H1 (cell line): ENCODE results near the gene MARK3. TPM values are rescaled to one million over a fixed set of nuclear protein-coding genes. Genes with fewer than 3 reads are reported as not detected.

Source experiments
- CTCF ChIA-PET: fragments of 300-600 bp; sonication (Branson Sonifier 250); formaldehyde crosslinking; loops from one replicate; lab custom pipeline; 2021; ENCODE audit not compliant: partially characterized antibody; lab: Charles Lee
- POLR2A ChIA-PET: fragments of 300-600 bp; sonication (Branson Sonifier 250); formaldehyde crosslinking; loops from one replicate; lab custom pipeline; 2021; ENCODE audit warnings: inconsistent platforms; ENCODE audit not compliant: partially characterized antibody; lab: Charles Lee
- DNase-seq, 2 experiments: peaks; one replicate each; pipeline versions ENCODE4 v3.0.0 to v3.0.0-alpha.2; 2010 to 2022; ENCODE audit warnings: low spot score in 2 of 2, low read depth in 1 of 2, mixed read lengths in 1 of 2
- FAIRE-seq: peaks from 2 replicates; lab custom pipeline; 2011; peaks lifted over from hg19 to GRCh38; lab: Jason Lieb, UNC
- H2AFZ ChIP-seq: 2 replicates; pipeline ENCODE4 v1.8.1; 2012; ENCODE audit warnings: low read length, inconsistent platforms
- H2AK5ac ChIP-seq: 2 replicates; pipeline ENCODE4 v1.6.1; 2013; ENCODE audit warnings: low read depth, low read length
- H2BK120ac ChIP-seq: replicated peaks from 2 replicates; pipeline ENCODE3; 2013; ENCODE audit warnings: low read depth, low read length, inconsistent platforms
- H2BK12ac ChIP-seq: 2 replicates; pipeline ENCODE4 v1.6.1; 2013; ENCODE audit warnings: low read depth, low read length
- H2BK15ac ChIP-seq: 2 replicates; pipeline ENCODE4 v1.6.1; 2013; ENCODE audit warnings: low read length
- H2BK20ac ChIP-seq: 2 replicates; pipeline ENCODE4 v1.6.1; 2013; ENCODE audit warnings: low read length
- H2BK5ac ChIP-seq: 2 replicates; pipeline ENCODE4 v1.6.1; 2013; ENCODE audit warnings: low read depth, low read length
- H3K14ac ChIP-seq: 2 replicates; pipeline ENCODE4 v1.6.1; 2013; ENCODE audit warnings: inconsistent platforms; ENCODE audit not compliant: insufficient read length
- H3K18ac ChIP-seq: 2 replicates; pipeline ENCODE4 v1.6.1; 2013; ENCODE audit warnings: low read length; ENCODE audit errors: extremely low read depth
- H3K23ac ChIP-seq: 2 replicates; pipeline ENCODE4 v1.6.1; 2013; ENCODE audit warnings: inconsistent platforms; ENCODE audit not compliant: insufficient read length
- H3K23me2 ChIP-seq: 2 replicates; pipeline ENCODE4 v1.6.1; 2013; ENCODE audit warnings: low read depth, low read length
- H3K27ac ChIP-seq: 2 replicates; pipeline ENCODE4 v1.6.1; 2011; ENCODE audit warnings: low read depth, low read length, inconsistent platforms
- H3K27me3 ChIP-seq, 4 experiments: replicated peaks in 1 of 4; 1 replicate in 1 of 4; 2 replicates in 3 of 4; pipeline versions ENCODE4 v1.6.1 to v1.8.1; 2011 to 2013; ENCODE audit warnings: low read length in 3 of 4, mild to moderate bottlenecking in 3 of 4, inconsistent platforms in 2 of 4, mixed read lengths in 2 of 4, moderate library complexity in 1 of 4; ENCODE audit not compliant: control insufficient read depth in 3 of 4, insufficient read depth in 3 of 4; ENCODE audit errors: extremely low read depth in 1 of 4
- H3K36me3 ChIP-seq, 4 experiments: 2 replicates each; pipeline versions ENCODE4 v1.6.1 to v1.8.1; 2011 to 2013; ENCODE audit warnings: mild to moderate bottlenecking in 4 of 4, low read length in 3 of 4, moderate library complexity in 2 of 4, control low read depth in 1 of 4, inconsistent platforms in 1 of 4; ENCODE audit not compliant: insufficient read depth in 4 of 4, control insufficient read depth in 2 of 4
- H3K4ac ChIP-seq: replicated peaks from 2 replicates; pipeline ENCODE3; 2013; ENCODE audit warnings: low read length, low read depth, mixed read lengths, inconsistent platforms; ENCODE audit not compliant: insufficient read length
- H3K4me1 ChIP-seq, 4 experiments: replicated peaks in 1 of 4; 1 replicate in 1 of 4; 2 replicates in 3 of 4; pipeline versions ENCODE4 v1.6.1 to v1.8.1; 2011 to 2013; ENCODE audit warnings: low read length in 3 of 4, inconsistent platforms in 2 of 4, mixed read lengths in 1 of 4; ENCODE audit not compliant: insufficient read depth in 4 of 4, control insufficient read depth in 3 of 4
- H3K4me2 ChIP-seq, 2 experiments: 2 replicates each; pipeline versions ENCODE4 v1.6.1 to v1.8.1; 2011 to 2013; ENCODE audit warnings: low read depth in 2 of 2, low read length in 2 of 2, control low read depth in 1 of 2, inconsistent platforms in 1 of 2, mild to moderate bottlenecking in 1 of 2; ENCODE audit not compliant: insufficient read depth in 1 of 2
- H3K4me3 ChIP-seq, 4 experiments: fragments of 200-600, 300-600 bp in 1 of 4; sonication (generic), shearing (Covaris generic), sonication (Bioruptor Twin) in 1 of 4; 2 replicates each; pipeline versions ENCODE4 v1.5.1 to v1.8.1; 2011 to 2016; ENCODE audit warnings: low read length in 4 of 4, low read depth in 3 of 4, control low read depth in 2 of 4, inconsistent platforms in 2 of 4, mild to moderate bottlenecking in 2 of 4, mixed read lengths in 1 of 4, moderate library complexity in 1 of 4; ENCODE audit not compliant: insufficient read depth in 2 of 4; ENCODE audit errors: extremely low read depth in 1 of 4
- H3K56ac ChIP-seq: replicated peaks from 2 replicates; pipeline ENCODE3; 2013; ENCODE audit warnings: low read depth, mild to moderate bottlenecking, mixed read lengths, low read length, inconsistent platforms; ENCODE audit not compliant: insufficient read length
- H3K79me1 ChIP-seq: 2 replicates; pipeline ENCODE4 v1.6.1; 2013; ENCODE audit warnings: low read depth, low read length, control low read depth
- H3K79me2 ChIP-seq, 2 experiments: 2 replicates each; pipeline versions ENCODE4 v1.6.1 to v1.8.1; 2012 to 2013; ENCODE audit warnings: low read length in 2 of 2, mild to moderate bottlenecking in 2 of 2, inconsistent platforms in 1 of 2; ENCODE audit not compliant: insufficient read depth in 2 of 2, control insufficient read depth in 1 of 2
- H3K9ac ChIP-seq, 4 experiments: replicated peaks in 1 of 4; 1 replicate in 1 of 4; 2 replicates in 3 of 4; pipeline versions ENCODE4 v1.6.1 to v1.8.1; 2011 to 2013; ENCODE audit warnings: low read depth in 3 of 4, low read length in 3 of 4, control low read depth in 2 of 4, mild to moderate bottlenecking in 2 of 4, moderate library complexity in 2 of 4, inconsistent platforms in 1 of 4; ENCODE audit errors: extremely low read depth in 1 of 4
- H3K9me3 ChIP-seq, 2 experiments: 2 replicates each; pipeline versions ENCODE4 v1.6.1 to v1.8.1; 2012 to 2013; ENCODE audit warnings: mild to moderate bottlenecking in 2 of 2, moderate library complexity in 2 of 2, control low read depth in 1 of 2, inconsistent platforms in 1 of 2, low read depth in 1 of 2, low read length in 1 of 2, mixed read lengths in 1 of 2; ENCODE audit not compliant: insufficient read depth in 2 of 2
- H4K20me1 ChIP-seq, 2 experiments: replicated peaks in 1 of 2; 2 replicates each; pipeline versions ENCODE3 to v1.8.1; 2011 to 2013; ENCODE audit warnings: inconsistent platforms in 2 of 2, low read length in 2 of 2, mild to moderate bottlenecking in 1 of 2; ENCODE audit not compliant: insufficient read depth in 2 of 2, control insufficient read depth in 1 of 2
- H4K5ac ChIP-seq: 2 replicates; pipeline ENCODE4 v1.6.1; 2013; ENCODE audit warnings: low read length, low read depth, mixed read lengths, inconsistent platforms; ENCODE audit not compliant: insufficient read length
- H4K8ac ChIP-seq: 2 replicates; pipeline ENCODE4 v1.8.0; 2013; ENCODE audit warnings: mild to moderate bottlenecking, moderate library complexity, low read length, inconsistent platforms; ENCODE audit not compliant: insufficient read depth; ENCODE audit errors: extremely low read depth
- H4K91ac ChIP-seq: replicated peaks from 2 replicates; pipeline ENCODE3; 2013; ENCODE audit warnings: low read length, mixed read lengths, inconsistent platforms; ENCODE audit not compliant: insufficient read length
- CHD1 ChIP-seq: IDR thresholded peaks from 2 replicates; pipeline ENCODE4 v1.6.1; 2012; ENCODE audit warnings: low read depth, low read length, improper control_type of control experiment
- GABPA ChIP-seq: IDR thresholded peaks from 2 replicates; pipeline ENCODE4 v1.6.1; 2011; ENCODE audit warnings: mild to moderate bottlenecking, low read length, moderate library complexity, borderline replicate concordance; ENCODE audit not compliant: insufficient read depth
- RBBP5 ChIP-seq: IDR thresholded peaks from 2 replicates; pipeline ENCODE4 v1.7.1; 2012; ENCODE audit warnings: low read depth, mild to moderate bottlenecking, inconsistent platforms, low read length, moderate library complexity, borderline replicate concordance
- WGBS, 2 experiments: shearing (Covaris generic) in 1 of 2; methylation state at CpG; one replicate each; pipeline versions ENCODE4 v1.1.6 to v1.1.7; 2013 to 2015; ENCODE audit warnings: low lambda C conversion rate in 2 of 2, mixed read lengths in 2 of 2, inconsistent platforms in 1 of 2, low coverage in 1 of 2, missing lambda C conversion rate in 1 of 2; ENCODE audit not compliant: insufficient replicate concordance in 2 of 2, insufficient coverage in 1 of 2, insufficient read length in 1 of 2; ENCODE audit errors: extremely low coverage in 1 of 2, missing lambda C conversion rate in 1 of 2; 5-methylcytosine and 5-hydroxymethylcytosine counted together
- polyA plus RNA-seq, 7 experiments: library from polyadenylated mRNA; depleted of rRNA in 3 of 7; stranded (reverse) in 5 of 7; unstranded in 2 of 7; fragments of >200 nt in 5 of 7; fragments of 200-250 nt in 2 of 7; gene quantifications; 1 replicate in 5 of 7; 2 replicates in 1 of 7; 4 replicates in 1 of 7; pipeline versions ENCODE4 v1.2.1 to v1.2.3, GENCODE V29; 2011 to 2013; ENCODE audit warnings: missing spikeins in 2 of 7, mixed read lengths in 2 of 7
- total RNA-seq: library from RNA; stranded (reverse); fragmentation: NEBNext Ultra II Directional; extraction: Animal tissue kit (Norgen Biotek cat#: 25700); gene quantifications from 2 replicates; pipeline ENCODE4 v1.2.1, GENCODE V29; 2021

The MARK3 gene
- total and polyA plus RNA-seq, 2 of the 8 experiments (the other 6 are each of a cell fraction or from before 2014, with no cell fraction given) = 39.4 to 76.9 TPM

DNA sequence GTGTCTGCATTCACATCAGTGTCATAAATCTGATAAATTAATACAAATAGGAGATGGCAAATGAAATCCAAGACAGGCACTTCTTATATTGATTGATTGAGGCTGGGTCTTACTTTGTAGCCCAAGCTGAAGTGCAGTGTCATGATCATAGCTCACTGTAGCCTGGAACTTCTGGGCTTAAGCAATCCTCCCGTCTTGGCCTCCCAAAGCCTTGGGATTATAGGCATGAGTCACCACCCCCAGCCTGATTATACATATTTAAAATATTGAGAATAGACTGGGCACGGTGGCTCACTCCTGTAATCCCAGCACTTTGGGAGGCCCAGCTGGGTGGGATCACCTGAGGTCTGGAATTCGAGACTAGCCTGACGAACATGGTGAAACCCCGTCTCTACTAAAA, 51.3 kb downstream of the MARK3 start:
- H3K36me3 ChIP-seq = peaks cover 0 to 9% (median 3%) of the 10 kb centered on the region in 4 experiments; a peak in 2 of 8 replicates
- no peak overlapping the region for H4K91ac ChIP-seq
- no peaks in the 10 kb centered on the region for H3K4me1 ChIP-seq
- FAIRE-seq (no peak), DNase-seq (no peak)
- no peak overlapping the region for H3K23ac ChIP-seq
- H3K27ac ChIP-seq = no peak overlapping the region
- no peaks in the 10 kb centered on the region for H3K9me3 ChIP-seq
- WGBS, 2 experiments = 84% methylated on average over 5 of the region's 5 CpGs; no CpG with 5 or more reads in 1 of the 2 experiments
- H3K79me1 ChIP-seq = peaks cover 4% of the 10 kb centered on the region; the same call in 1 of the 2 replicates
- H3K56ac ChIP-seq = no peak overlapping the region
- no peak overlapping the region for H3K9ac ChIP-seq
- H4K5ac ChIP-seq = no peak overlapping the region
- ChIA-PET POLR2A (interaction anchor here (1.4 kb wide), 1 partner anchor 9 kb away, joined by 7 read pairs; no protein-coding TSS in a partner anchor), CTCF (interaction anchor here (0.7 to 1.2 kb wide), 2 partner anchors 41 to 45 kb away, joined by 3 to 4 read pairs; no protein-coding TSS in a partner anchor)
- no peak overlapping the region for H3K4me2 ChIP-seq
- no peak overlapping the region for H3K18ac ChIP-seq
- no peak overlapping the region for H2BK12ac ChIP-seq
- H2AFZ ChIP-seq = no peak overlapping the region
- H3K14ac ChIP-seq = no peak overlapping the region
- no peak overlapping the region for H2BK5ac ChIP-seq
- H2BK15ac ChIP-seq = no peak overlapping the region
- no peak overlapping the region for H3K4me3 ChIP-seq
- peaks cover 0 to 32% of the 10 kb centered on the region in 2 experiments; a peak in 3 of 4 replicates for H3K79me2 ChIP-seq
- no peak overlapping the region for H4K8ac ChIP-seq
- H3K27me3 ChIP-seq = no peaks in the 10 kb centered on the region
- peaks cover 0 to 3% of the 10 kb centered on the region in 2 experiments for H4K20me1 ChIP-seq
- no peak overlapping the region for H2BK20ac ChIP-seq
- H3K23me2 ChIP-seq = no peaks in the 10 kb centered on the region
- H2BK120ac ChIP-seq = no peak overlapping the region
- no peak overlapping the region for H3K4ac ChIP-seq
- H2AK5ac ChIP-seq = no peak overlapping the region
- TF ChIP-seq GABPA (no peak), RBBP5 (no peak), CHD1 (no peak)
